Posterior vena cava (tissue), 2 donors: ENCODE measurements around the gene DOCK9. TPM values are rescaled to one million over a fixed set of nuclear protein-coding genes. Genes with fewer than 3 reads are reported as not detected.

Experiments used
- DNase-seq: peaks from one replicate; pipeline ENCODE4 v3.0.0-alpha.2; 2020; ENCODE audit warnings: low spot score
- intact Hi-C, 2 donors: fragments of 100-400 bp; cut with DNase I; formaldehyde crosslinking; loops; one replicate each; pipeline versions ENCODE4 v1.14.1 to v1.14.2; 2022 to 2023
- total RNA-seq, 2 donors: library from RNA; stranded (reverse); fragmentation: NEBNext Ultra II Directional; extraction: Animal tissue kit (Norgen Biotek cat#: 25700); gene quantifications; one replicate each; pipeline ENCODE4 v1.2.1, GENCODE V29; 2021
- donor health status: DM: yes; HTN: yes; CAD: no.
- donor health status: DM: yes; HTN: yes; CAD: no.

The DOCK9 gene
- total RNA-seq, 2 donors from 2014 or later: 85.3 to 91.7 TPM

DNA sequence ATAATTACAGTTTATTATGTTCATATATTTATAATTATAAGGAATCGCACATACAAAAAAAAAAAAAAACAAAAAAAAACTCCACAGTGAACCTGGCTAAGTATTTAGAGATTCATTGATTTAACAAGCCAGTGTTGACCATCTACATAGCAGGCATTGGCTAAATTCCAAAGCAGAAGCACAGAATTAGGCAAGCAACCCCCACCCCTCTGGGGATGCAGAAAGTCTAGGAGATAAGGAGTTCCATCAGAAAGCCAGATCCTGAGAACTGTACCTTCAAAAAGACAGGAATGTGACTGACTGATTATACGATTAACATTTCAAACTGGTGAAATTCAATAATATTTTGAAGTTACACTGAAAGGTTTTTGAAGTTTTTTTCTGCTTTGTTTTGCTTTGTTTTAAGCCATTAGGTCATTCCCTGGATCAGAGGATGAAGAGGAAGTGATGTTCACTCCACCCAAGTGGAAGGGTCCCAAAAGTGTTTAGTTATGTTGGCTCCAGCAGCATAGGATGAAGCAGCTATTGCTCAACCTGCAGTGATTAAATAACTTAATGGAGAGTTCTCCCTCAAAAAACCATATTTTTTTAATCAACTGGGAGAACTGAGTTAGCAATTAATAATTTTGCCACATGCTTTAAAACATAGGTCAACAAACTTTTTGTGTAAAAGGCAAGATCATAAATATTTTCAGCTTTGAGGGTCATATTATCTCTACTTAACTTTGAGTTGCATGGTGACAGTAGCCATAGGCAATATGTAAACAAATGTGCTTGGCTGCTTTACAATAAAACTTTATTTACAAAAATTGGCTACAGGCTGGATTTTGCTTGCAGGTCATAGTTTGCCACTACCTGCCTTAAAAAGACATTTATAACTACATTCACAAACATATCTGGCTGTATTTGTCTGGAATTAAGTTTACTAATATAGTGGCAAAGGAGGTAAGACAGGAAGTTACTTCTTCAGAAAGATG, 49.6 kb downstream of the DOCK9 start:
- DNase-seq: no peak

GRCh38 chr13:98925949-98926348, 51.9 kb downstream of the DOCK9 start:
- DNase-seq: no peak
- intact Hi-C loops: no loop called here

More for the DNA sequence above, 49.6 kb downstream of the DOCK9 start:
- intact Hi-C loops: no loop called here

DNA sequence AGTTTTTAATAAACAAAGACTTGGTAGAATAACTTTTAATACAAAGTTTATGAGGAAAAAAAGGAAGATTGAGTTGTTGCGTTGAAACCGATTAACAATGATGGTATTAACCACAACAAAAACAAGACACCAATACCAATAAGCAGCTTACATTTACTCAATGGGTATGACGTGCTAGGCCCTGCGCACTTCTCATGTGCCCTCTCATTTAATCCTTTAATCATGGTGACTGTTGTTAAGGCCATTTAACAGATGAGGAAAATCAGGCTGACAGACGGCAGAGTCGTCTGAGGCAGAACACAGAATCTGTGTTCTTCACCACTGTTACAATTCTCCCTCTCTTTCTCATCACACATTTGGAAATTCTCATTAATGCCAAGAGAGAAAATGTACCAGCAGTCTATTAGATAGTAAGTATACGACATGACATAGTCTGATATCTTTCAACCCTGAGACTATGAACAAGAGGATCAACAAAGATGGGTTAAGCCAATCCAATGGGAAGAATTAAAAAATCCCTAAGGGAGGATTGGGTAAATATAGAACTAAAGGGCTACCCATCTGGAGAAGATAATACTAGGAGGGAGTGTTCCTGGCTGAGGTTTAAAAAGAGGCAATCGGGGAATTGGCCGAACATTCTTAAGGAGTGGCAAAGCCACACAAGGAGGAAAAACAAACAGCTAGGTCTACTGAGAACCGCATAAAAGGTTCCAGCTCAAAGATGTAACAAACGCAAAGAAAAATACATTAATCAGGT, 54.0 kb downstream of the DOCK9 start:
- intact Hi-C loops: no loop called here
- DNase-seq: no peak

DNA sequence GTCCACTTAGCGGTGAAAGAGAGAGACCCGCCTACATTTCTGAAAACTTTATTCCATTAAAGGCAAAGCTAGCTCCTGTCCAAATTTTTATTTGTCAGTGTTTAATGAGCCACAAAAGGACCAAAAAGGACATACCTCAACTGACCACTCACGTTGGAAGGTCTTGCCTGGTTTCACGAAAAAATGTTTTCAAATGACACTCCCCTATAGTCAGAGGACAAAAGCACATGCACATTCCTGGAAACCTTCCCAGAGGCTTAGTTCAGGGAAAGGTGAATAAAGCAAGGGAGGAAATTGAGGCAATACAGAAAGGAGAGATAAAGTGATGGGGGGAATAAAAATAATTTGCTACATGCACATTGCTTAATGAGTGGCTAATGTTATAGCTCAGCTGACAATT, 55.6 kb downstream of the DOCK9 start:
- no peak for DNase-seq
- intact Hi-C loops: no loop called here

- intact Hi-C loops: no loop called here
- DNase-seq: no peak
Observed at GRCh38 chr13:98921786-98922185, 56.1 kb downstream of the DOCK9 start.

GRCh38 chr13:98921015-98921580, 56.8 kb downstream of the DOCK9 start:
- no peak for DNase-seq
- intact Hi-C loops: no loop called here

DNA sequence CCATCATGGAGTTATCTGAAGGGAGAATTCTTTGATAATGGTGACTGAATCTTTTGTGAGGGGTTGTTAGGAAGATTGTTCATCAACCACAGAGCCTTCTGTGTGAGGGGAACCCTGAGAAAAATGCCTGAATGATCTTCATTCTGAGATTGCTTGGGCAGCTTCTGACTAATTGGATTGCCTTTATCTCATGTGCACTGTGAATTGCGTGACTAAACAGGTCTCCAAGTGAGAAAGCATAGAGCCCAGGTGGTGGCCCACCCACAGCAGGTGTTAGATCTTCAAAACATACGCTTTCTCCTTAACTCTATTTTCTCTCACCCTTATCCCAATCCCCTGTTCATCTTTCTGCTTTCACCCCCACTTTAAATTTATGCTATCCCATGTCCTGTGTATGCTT, 58.3 kb downstream of the DOCK9 start:
- DNase-seq: no peak
- intact Hi-C loops: no loop called here

DNA sequence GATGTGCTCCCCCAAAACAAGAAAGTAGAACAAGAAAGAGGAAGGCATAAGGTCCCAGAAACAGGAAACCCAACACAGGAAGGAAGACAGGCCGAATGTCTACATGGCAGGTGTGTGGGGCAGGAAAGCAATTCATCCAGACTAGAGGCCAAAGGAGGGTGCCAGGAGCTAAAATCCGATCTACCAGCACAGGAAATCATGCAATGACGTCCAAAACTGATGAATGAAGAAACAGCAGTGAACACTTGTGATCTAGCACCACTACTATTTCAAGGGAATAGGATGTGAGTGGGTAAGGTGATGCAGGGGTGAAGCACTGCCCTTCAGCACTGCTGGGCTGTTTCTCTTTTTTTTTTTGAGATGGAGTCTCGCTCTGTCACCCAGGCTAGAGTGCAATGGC, 59.1 kb downstream of the DOCK9 start:
- intact Hi-C loops: no loop called here
- DNase-seq: no peak

DNA sequence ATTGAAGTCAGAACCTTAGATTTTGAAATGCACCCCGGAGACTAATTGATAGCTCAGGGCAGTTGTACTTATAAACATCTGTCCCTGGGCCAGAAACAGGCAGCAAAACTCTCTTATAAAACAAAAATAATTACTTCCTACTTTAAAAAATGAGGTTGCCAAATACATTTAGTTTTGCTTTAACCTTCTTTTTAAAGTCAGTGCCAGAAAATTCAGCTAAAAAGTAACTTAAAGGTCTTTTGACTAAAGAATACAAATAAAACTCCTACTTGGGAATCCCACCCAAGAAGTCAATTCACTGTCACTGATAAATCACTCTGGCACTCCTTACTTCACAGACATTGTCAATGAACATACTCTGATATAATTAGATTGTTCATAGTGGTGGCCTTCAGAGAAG, 60.7 kb downstream of the DOCK9 start:
- no peak for DNase-seq
- intact Hi-C loops: no loop called here

GRCh38 chr13:98916403-98916802, 61.5 kb downstream of the DOCK9 start:
- DNase-seq: no peak
- intact Hi-C loops: no loop called here

- intact Hi-C loops: no loop called here
- no peak for DNase-seq
Observed at GRCh38 chr13:98915981-98916380, 61.9 kb downstream of the DOCK9 start.

DNA sequence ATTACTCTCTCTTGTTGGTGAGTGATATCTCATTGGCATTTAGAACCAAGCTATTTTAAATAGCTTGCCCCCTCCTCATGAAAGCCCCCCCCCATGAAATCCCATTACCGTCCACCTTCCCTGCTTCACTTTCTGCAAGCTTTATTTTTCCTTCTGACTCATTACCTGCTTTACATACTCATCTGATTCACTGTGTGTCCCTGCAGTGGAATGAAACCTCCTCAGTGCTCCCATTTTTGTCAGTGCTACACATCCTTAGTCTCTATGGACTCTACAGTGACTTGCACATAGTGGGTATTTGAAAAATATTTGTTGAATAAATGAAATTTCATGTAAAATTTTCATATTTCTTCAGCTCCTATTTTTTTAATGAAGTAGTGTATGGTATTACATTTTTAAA, 62.3 kb downstream of the DOCK9 start:
- intact Hi-C loops: no loop called here
- DNase-seq: no peak

DNA sequence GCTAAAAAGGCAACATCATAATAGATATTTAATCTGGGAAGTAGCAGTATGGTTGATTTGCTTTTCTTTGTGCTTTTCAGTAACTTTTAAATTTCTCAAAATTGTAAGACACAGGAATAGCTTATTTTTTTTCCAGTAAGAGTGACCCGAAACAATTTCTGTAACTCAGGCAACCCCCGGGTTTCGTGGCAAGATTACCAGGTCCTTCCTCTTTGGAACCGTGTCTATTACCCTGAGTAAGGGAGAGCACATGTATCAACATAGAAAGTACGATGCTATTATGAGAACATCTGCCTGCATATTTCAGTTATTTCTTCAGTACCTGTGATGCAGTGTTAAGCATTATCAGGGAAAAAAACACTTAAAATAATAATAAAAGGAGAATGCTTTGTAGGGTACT, 64.1 kb downstream of the DOCK9 start:
- intact Hi-C loops: no loop called here
- no peak for DNase-seq

DNA sequence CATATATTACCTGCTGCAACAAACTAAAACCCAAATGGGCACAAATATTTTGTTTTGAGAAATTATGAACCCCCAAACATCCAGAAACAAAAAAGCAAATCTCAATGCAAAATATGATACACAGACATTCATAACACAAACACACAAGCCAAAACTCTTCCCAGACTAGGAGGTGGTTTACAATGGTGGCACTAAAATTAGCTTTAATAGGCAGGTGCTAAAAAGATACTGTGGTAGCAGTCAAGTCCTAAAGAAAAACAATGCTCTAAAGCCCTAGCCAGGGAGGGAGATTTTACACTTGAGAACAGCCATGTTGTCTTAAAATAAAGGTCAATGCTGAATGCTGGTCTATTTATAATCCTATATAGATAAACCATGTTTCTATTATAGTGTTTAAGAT, 65.0 kb downstream of the DOCK9 start:
- no peak for DNase-seq
- intact Hi-C loops: no loop called here

GRCh38 chr13:98910501-98910951, 67.3 kb downstream of the DOCK9 start:
- no peak for DNase-seq
- intact Hi-C loops: no loop called here

GRCh38 chr13:98909016-98909415, 68.8 kb downstream of the DOCK9 start:
- intact Hi-C loops: no loop called here

DNA sequence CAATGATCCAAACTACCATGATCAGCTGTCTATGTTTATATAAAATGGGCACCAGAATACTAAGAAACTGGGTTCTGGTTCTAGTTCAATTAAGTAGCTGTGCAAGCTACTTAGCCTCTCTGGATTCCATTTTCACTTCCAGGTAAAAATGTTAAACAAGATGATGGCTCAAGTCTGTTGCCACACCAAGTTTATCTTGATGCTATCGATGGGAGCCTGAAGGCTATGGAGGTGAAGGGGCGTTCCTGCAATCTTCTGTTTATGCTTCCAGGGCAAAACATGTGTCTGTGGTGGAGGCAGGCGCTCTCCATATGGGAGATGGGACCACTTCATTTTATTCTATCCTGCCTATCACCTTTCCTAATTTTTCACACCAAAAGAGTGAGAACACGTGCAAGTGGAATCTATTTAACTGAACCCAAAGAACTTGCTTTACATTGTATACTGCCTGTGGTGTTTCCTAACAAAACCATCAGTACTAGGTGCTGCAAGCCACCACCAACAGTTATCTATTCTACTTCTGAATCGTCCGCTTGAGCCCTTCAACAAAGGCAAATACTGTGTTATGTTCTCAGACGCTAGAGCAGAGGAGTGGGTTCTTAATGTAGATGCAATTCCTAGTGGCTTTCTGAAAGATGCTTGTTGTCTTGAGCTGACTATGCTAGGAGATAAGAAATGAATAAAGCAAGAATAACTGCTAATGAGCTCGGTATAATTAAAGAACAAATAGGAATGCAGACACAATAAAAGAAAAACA, 70.9 kb downstream of the DOCK9 start:
- intact Hi-C loops: no loop called here
- DNase-seq: no peak

More at GRCh38 chr13:98909016-98909415, 68.8 kb downstream of the DOCK9 start:
- DNase-seq: no peak

GRCh38 chr13:98905199-98905598, 72.7 kb downstream of the DOCK9 start:
- intact Hi-C loops: no loop called here
- DNase-seq: no peak

DNA sequence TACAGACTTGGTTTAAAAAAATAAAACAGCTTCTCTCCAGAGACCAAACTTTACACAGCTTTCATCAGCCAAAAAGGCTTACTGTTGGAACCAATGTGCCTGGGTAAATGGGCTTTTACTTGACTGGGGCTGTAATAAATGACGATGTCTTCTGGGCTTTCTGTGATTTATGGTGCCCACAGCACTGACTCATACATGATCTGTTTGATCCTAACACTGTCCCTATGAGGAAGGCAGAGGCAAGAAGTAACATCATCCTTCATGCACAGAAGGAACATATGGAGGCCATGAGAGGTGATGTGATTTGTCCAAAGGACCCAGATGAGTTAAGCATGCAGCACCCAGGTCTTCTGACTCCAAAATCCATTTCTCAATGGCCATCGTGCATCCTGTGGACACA, 77.4 kb downstream of the DOCK9 start:
- DNase-seq: no peak
- intact Hi-C loops: no loop called here
